IPS-18c (cell line): ENCODE measurements around the gene GPR22.

Experiments
- H3K4me3 ChIP-seq: 2 replicates; pipeline ENCODE4 v1.7.0; 2013; ENCODE audit warnings: low read depth, mild to moderate bottlenecking, low read length, moderate library complexity; ENCODE audit not compliant: insufficient read depth
- H3K9me3 ChIP-seq: one replicate; pipeline ENCODE4 v1.6.1; 2013; ENCODE audit warnings: mild to moderate bottlenecking, low read length, moderate library complexity; ENCODE audit not compliant: control insufficient read depth, insufficient read depth

The GPR22 gene

GRCh38 chr7:107469929-107470328 lies at the start of gene GPR22:
TSS of gene GPR22 (plus strand) at chr7:107470057. CDS start at chr7:107474061, 4,004 bp downstream.
- Histone ChIP-seq H3K4me3 (no peak within 1 kb of the TSS), H3K9me3 (no peaks in the 10 kb centered on the region)

GRCh38 chr7:107427462-107427861 lies 42.4 kb upstream of the GPR22 start:
- Histone ChIP-seq H3K4me3 (no peak overlapping the region), H3K9me3 (no peaks in the 10 kb centered on the region)

GRCh38 chr7:107428642-107429041 lies 41.2 kb upstream of the GPR22 start:
- no peak overlapping the region for H3K4me3 ChIP-seq
- no peaks in the 10 kb centered on the region for H3K9me3 ChIP-seq

GRCh38 chr7:107430057-107430456 lies 39.8 kb upstream of the GPR22 start:
- Histone ChIP-seq H3K4me3 (no peak overlapping the region), H3K9me3 (no peaks in the 10 kb centered on the region)

- H3K4me3 ChIP-seq: no peak overlapping the region
- H3K9me3 ChIP-seq: no peaks in the 10 kb centered on the region
Measured at GRCh38 chr7:107432261-107432660, 37.6 kb upstream of the GPR22 start.

GRCh38 chr7:107435749-107436148 lies 34.1 kb upstream of the GPR22 start:
- H3K9me3 ChIP-seq: no peaks in the 10 kb centered on the region
- H3K4me3 ChIP-seq: no peak overlapping the region

GRCh38 chr7:107439025-107439424 lies 30.8 kb upstream of the GPR22 start:
- no peaks in the 10 kb centered on the region for H3K9me3 ChIP-seq
- H3K4me3 ChIP-seq: no peak overlapping the region

- Histone ChIP-seq H3K4me3 (no peak overlapping the region), H3K9me3 (no peaks in the 10 kb centered on the region)
Measured at GRCh38 chr7:107441581-107442422, 28.1 kb upstream of the GPR22 start.

GRCh38 chr7:107442678-107443077 lies 27.2 kb upstream of the GPR22 start:
- no peak overlapping the region for H3K4me3 ChIP-seq
- no peaks in the 10 kb centered on the region for H3K9me3 ChIP-seq

GRCh38 chr7:107446531-107446930 lies 23.3 kb upstream of the GPR22 start:
- H3K9me3 ChIP-seq: no peaks in the 10 kb centered on the region

GRCh38 chr7:107446988-107447387 lies 22.9 kb upstream of the GPR22 start:
- no peaks in the 10 kb centered on the region for H3K9me3 ChIP-seq
- H3K4me3 ChIP-seq: no peak overlapping the region

More at GRCh38 chr7:107446531-107446930, 23.3 kb upstream of the GPR22 start:
- no peak overlapping the region for H3K4me3 ChIP-seq

GRCh38 chr7:107450970-107451369 lies 18.9 kb upstream of the GPR22 start:
- H3K4me3 ChIP-seq: no peak overlapping the region
- no peaks in the 10 kb centered on the region for H3K9me3 ChIP-seq

GRCh38 chr7:107453388-107453787 lies 16.5 kb upstream of the GPR22 start:
- Histone ChIP-seq H3K4me3 (no peak overlapping the region), H3K9me3 (no peaks in the 10 kb centered on the region)

- Histone ChIP-seq H3K9me3 (no peaks in the 10 kb centered on the region), H3K4me3 (no peak overlapping the region)
Measured at GRCh38 chr7:107461938-107462533, 7.8 kb upstream of the GPR22 start.

GRCh38 chr7:107463139-107464078 lies 6.4 kb upstream of the GPR22 start:
- Histone ChIP-seq H3K4me3 (no peak overlapping the region), H3K9me3 (no peaks in the 10 kb centered on the region)

- H3K9me3 ChIP-seq: no peaks in the 10 kb centered on the region
- no peak overlapping the region for H3K4me3 ChIP-seq
Measured at GRCh38 chr7:107464666-107465226, 5.1 kb upstream of the GPR22 start.

- Histone ChIP-seq H3K4me3 (no peak overlapping the region), H3K9me3 (no peaks in the 10 kb centered on the region)
Measured at GRCh38 chr7:107467972-107468371, 1.9 kb upstream of the GPR22 start.
